ENCODE measurements around the gene LARP6. TPM values are rescaled to one million over a fixed set of nuclear protein-coding genes. Genes with fewer than 3 reads are reported as not detected.

The LARP6 gene
- total RNA-seq, 1 experiment from 2014 or later: 15.2 TPM

- Mint-ChIP-seq H3K9me3 (peaks cover 10% of the 10 kb centered on the region), H3K4me3 (no peak overlapping the region), H3K36me3 (peaks cover 42% of the 10 kb centered on the region), H3K27me3 (ENCODE audit: low read depth) (no peaks in the 10 kb centered on the region), H3K27ac (no peak overlapping the region), H3K4me1 (peaks cover 14% of the 10 kb centered on the region)
- DNase-seq (ENCODE audit: low spot score): no peak
- POLR2A ChIA-PET: no interaction called here
- ATAC-seq: no peak
- no peak for TF ChIP-seq ZNF532 (CRISPR knock-in tag; IDR thresholded peaks at IDR 0.05; ENCODE audit: borderline replicate concordance)
- no peak for TF ChIP-seq TP53 (CRISPR knock-in tag; IDR thresholded peaks at IDR 0.05)
- TF ChIP-seq FOXK1 (CRISPR knock-in tag; IDR thresholded peaks at IDR 0.05): no peak
- no peak for TF ChIP-seq NR2C2 (CRISPR knock-in tag; IDR thresholded peaks at IDR 0.05)
- TF ChIP-seq, protein P1, sequence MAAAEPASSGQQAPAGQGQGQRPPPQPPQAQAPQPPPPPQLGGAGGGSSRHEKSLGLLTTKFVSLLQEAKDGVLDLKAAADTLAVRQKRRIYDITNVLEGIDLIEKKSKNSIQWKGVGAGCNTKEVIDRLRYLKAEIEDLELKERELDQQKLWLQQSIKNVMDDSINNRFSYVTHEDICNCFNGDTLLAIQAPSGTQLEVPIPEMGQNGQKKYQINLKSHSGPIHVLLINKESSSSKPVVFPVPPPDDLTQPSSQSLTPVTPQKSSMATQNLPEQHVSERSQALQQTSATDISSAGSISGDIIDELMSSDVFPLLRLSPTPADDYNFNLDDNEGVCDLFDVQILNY (CRISPR knock-in tag; IDR thresholded peaks at IDR 0.05): no peak
- TF ChIP-seq ZSCAN18 (CRISPR knock-in tag; IDR thresholded peaks at IDR 0.05): no peak
- TF ChIP-seq RELA (CRISPR knock-in tag; IDR thresholded peaks at IDR 0.05; ENCODE audit: borderline replicate concordance): no peak
- TF ChIP-seq, protein P2, sequence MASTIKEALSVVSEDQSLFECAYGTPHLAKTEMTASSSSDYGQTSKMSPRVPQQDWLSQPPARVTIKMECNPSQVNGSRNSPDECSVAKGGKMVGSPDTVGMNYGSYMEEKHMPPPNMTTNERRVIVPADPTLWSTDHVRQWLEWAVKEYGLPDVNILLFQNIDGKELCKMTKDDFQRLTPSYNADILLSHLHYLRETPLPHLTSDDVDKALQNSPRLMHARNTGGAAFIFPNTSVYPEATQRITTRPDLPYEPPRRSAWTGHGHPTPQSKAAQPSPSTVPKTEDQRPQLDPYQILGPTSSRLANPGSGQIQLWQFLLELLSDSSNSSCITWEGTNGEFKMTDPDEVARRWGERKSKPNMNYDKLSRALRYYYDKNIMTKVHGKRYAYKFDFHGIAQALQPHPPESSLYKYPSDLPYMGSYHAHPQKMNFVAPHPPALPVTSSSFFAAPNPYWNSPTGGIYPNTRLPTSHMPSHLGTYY (CRISPR knock-in tag; IDR thresholded peaks at IDR 0.05): no peak
- TF ChIP-seq SP1 (CRISPR knock-in tag; conservative IDR thresholded peaks at IDR 0.05): no peak
- no peak for TF ChIP-seq NFATC4 (CRISPR knock-in tag; IDR thresholded peaks at IDR 0.05)
- TF ChIP-seq ZNF219 (CRISPR knock-in tag; IDR thresholded peaks at IDR 0.05; ENCODE audit: borderline replicate concordance): no peak
- no peak for TF ChIP-seq ZNF317 (CRISPR knock-in tag; IDR thresholded peaks at IDR 0.05; ENCODE audit: borderline replicate concordance, low read depth)
- TF ChIP-seq OVOL2 (CRISPR knock-in tag; IDR thresholded peaks at IDR 0.05; ENCODE audit: borderline replicate concordance): no peak
- TF ChIP-seq ZNF423 (CRISPR knock-in tag; IDR thresholded peaks at IDR 0.05): no peak
- TF ChIP-seq, protein P3, sequence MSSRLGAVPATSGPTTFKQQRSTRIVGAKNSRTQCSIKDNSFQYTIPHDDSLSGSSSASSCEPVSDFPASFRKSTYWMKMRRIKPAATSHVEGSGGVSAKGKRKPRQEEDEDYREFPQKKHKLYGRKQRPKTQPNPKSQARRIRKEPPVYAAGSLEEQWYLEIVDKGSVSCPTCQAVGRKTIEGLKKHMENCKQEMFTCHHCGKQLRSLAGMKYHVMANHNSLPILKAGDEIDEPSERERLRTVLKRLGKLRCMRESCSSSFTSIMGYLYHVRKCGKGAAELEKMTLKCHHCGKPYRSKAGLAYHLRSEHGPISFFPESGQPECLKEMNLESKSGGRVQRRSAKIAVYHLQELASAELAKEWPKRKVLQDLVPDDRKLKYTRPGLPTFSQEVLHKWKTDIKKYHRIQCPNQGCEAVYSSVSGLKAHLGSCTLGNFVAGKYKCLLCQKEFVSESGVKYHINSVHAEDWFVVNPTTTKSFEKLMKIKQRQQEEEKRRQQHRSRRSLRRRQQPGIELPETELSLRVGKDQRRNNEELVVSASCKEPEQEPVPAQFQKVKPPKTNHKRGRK (CRISPR knock-in tag; IDR thresholded peaks at IDR 0.05; ENCODE audit: borderline replicate concordance): no peak
- TF ChIP-seq RORB (CRISPR knock-in tag; IDR thresholded peaks at IDR 0.05): no peak
- TF ChIP-seq CREB1 (CRISPR knock-in tag; IDR thresholded peaks at IDR 0.05): no peak
- TF ChIP-seq ZNF671 (CRISPR knock-in tag; IDR thresholded peaks at IDR 0.05): no peak
- TF ChIP-seq ZNF425 (CRISPR knock-in tag; conservative IDR thresholded peaks at IDR 0.05): no peak
- no peak for TF ChIP-seq SOX15 (CRISPR knock-in tag; IDR thresholded peaks at IDR 0.05)
- CTCF ChIA-PET: no interaction called here
Observed at GRCh38 chr15:70835415-70835814, 18.5 kb downstream of the LARP6 start.

All from WTC11 (cell line).